ENCODE measurements around the gene SMPD2.
"Not testable (repeated sequence)": the region's sequence is repeated elsewhere in the genome, so short reads cannot be mapped to it uniquely, and the experiment has no call there.

SMPD2 gene

DNA sequence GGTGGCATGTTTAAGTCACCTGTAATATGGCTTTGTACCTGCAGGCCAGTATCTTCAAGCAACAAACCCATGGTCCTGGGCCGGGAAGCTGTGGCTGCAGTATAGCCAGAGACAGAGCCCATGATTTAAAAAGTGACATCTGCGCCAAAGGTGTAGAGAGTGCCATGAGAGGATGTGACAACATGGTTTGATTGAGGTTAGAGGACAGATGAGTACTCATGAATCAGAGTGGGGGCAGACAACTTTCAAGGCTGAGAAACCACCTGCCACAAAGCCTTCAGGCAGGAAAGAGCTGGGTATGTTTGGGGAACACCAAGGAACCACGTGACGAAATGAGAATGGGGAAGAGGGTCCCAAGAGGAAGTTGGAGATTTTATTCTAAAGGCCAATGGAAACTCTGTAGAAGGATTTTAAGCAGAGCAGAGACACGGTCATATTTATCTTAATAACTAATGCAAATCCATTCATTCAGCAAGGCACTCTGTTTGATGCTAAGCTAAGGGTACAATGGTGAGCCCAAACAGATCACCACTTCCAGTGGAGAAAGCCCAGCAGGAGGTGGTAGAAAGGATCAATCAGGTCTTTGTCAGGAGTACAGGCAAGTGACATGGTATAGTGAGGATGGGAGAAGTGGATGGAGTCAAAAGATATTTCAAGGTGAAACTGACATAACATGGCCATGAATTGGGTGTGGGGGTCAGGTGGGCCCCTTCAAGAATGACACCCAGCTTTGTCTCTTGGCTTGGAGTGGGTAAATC lies 18.4 kb downstream of the SMPD2 start:
- Histone ChIP-seq H3K9me3 (ENCODE audit: low read length) (no peaks in the 10 kb centered on the region), H3K4me1 (ENCODE audit: insufficient read depth, low read length, severe bottlenecking) (peaks cover 44% of the 10 kb centered on the region), H3K36me3 (ENCODE audit: insufficient read depth, low read length) (peaks cover 28% of the 10 kb centered on the region), H3K4me3 (ENCODE audit: low read depth, low read length, poor library complexity, severe bottlenecking) (no peak overlapping the region), H2AFZ (ENCODE audit: low read length) (no peak overlapping the region), H3K9me2 (ENCODE audit: low read depth, low read length) (no peaks in the 10 kb centered on the region), H3F3A (ENCODE audit: insufficient read depth, low read length) (peaks cover 10% of the 10 kb centered on the region; the same call in 1 of the 2 replicates), H3K79me2 (ENCODE audit: insufficient read depth, low read length) (no peaks in the 10 kb centered on the region), H4K20me1 (ENCODE audit: insufficient read depth, low read length) (no peaks in the 10 kb centered on the region), H3K27ac (ENCODE audit: low read depth, low read length, poor library complexity, severe bottlenecking) (peak overlapping the region; percentile 62), H3K9ac (ENCODE audit: low read length) (no peak overlapping the region), H3K4me2 (ENCODE audit: low read length) (no peak overlapping the region), H3K27me3 (ENCODE audit: insufficient read depth, low read length) (no peaks in the 10 kb centered on the region)
- no peak for TF ChIP-seq EZH2 (IDR thresholded peaks at IDR 0.05; ENCODE audit: borderline replicate concordance, low read length)
- TF ChIP-seq, protein P1, sequence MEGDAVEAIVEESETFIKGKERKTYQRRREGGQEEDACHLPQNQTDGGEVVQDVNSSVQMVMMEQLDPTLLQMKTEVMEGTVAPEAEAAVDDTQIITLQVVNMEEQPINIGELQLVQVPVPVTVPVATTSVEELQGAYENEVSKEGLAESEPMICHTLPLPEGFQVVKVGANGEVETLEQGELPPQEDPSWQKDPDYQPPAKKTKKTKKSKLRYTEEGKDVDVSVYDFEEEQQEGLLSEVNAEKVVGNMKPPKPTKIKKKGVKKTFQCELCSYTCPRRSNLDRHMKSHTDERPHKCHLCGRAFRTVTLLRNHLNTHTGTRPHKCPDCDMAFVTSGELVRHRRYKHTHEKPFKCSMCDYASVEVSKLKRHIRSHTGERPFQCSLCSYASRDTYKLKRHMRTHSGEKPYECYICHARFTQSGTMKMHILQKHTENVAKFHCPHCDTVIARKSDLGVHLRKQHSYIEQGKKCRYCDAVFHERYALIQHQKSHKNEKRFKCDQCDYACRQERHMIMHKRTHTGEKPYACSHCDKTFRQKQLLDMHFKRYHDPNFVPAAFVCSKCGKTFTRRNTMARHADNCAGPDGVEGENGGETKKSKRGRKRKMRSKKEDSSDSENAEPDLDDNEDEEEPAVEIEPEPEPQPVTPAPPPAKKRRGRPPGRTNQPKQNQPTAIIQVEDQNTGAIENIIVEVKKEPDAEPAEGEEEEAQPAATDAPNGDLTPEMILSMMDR (IDR thresholded peaks at IDR 0.05; ENCODE audit: low read length), result no peak

DNA sequence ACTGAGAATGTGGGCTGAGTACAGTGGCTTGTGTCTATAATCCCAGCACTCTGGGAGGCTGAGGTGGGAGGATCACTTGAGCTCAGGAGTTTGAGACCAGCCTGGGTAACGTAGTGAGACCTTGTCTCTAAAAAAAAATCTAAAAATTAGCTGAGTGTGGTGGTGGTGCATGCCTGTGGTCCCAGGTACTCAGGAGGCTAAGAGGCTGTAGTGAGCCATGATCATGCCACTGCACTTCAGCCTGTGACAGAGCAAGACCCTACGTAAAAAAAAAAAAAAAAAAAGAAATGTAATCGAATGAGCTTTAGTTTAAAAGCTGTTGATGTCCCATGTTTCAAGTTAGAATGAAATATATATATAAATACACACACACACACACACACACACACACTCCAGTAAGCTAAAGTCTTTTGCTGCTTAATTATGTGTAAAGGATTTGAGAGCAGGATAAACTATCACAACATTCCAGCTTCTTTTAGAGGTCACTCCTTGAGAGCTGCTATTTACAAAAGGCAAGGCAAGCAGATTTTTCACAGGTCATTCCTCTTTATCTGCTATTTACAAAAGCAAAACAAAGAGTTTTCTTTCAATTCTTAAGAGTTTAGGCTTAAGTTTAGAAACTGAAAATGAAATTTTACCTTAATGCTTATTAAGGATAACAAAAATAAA lies 19.8 kb downstream of the SMPD2 start:
- Histone ChIP-seq H3K9me3 (ENCODE audit: low read length) (no peaks in the 10 kb centered on the region), H3K4me3 (ENCODE audit: low read depth, low read length, poor library complexity, severe bottlenecking) (no peak overlapping the region), H3K4me1 (ENCODE audit: insufficient read depth, low read length, severe bottlenecking) (peaks cover 34% of the 10 kb centered on the region), H3K4me2 (ENCODE audit: low read length) (no peak overlapping the region), H2AFZ (ENCODE audit: low read length) (no peak overlapping the region), H3K27me3 (ENCODE audit: insufficient read depth, low read length) (no peaks in the 10 kb centered on the region), H3K9me2 (ENCODE audit: low read depth, low read length) (no peaks in the 10 kb centered on the region), H3K27ac (ENCODE audit: low read depth, low read length, poor library complexity, severe bottlenecking) (no peak overlapping the region), H4K20me1 (ENCODE audit: insufficient read depth, low read length) (no peaks in the 10 kb centered on the region), H3F3A (ENCODE audit: insufficient read depth, low read length) (peaks cover 10% of the 10 kb centered on the region; the same call in 1 of the 2 replicates), H3K79me2 (ENCODE audit: insufficient read depth, low read length) (no peaks in the 10 kb centered on the region), H3K9ac (ENCODE audit: low read length) (no peak overlapping the region), H3K36me3 (ENCODE audit: insufficient read depth, low read length) (peaks cover 42% of the 10 kb centered on the region)
- TF ChIP-seq, protein P1 (IDR thresholded peaks at IDR 0.05; ENCODE audit: low read length), result no peak
- no peak for TF ChIP-seq EZH2 (IDR thresholded peaks at IDR 0.05; ENCODE audit: borderline replicate concordance, low read length)

- Histone ChIP-seq H3K36me3 (ENCODE audit: insufficient read depth, low read length) (peaks cover 51% of the 10 kb centered on the region), H3K4me1 (ENCODE audit: insufficient read depth, low read length, severe bottlenecking) (peaks cover 32% of the 10 kb centered on the region)
- H3K4me2 ChIP-seq (ENCODE audit: low read length); H3K9me2 ChIP-seq (ENCODE audit: low read depth, low read length); H3K4me3 ChIP-seq (ENCODE audit: low read depth, low read length, poor library complexity, severe bottlenecking); H3K27me3 ChIP-seq (ENCODE audit: insufficient read depth, low read length); H3K9me3 ChIP-seq (ENCODE audit: low read length); H3K9ac ChIP-seq (ENCODE audit: low read length); H3F3A ChIP-seq (ENCODE audit: insufficient read depth, low read length); H3K79me2 ChIP-seq (ENCODE audit: insufficient read depth, low read length); H2AFZ ChIP-seq (ENCODE audit: low read length); H4K20me1 ChIP-seq (ENCODE audit: insufficient read depth, low read length); H3K27ac ChIP-seq (ENCODE audit: low read depth, low read length, poor library complexity, severe bottlenecking): not testable (repeated sequence)
Measured at GRCh38 chr6:109461205-109461604, 20.7 kb downstream of the SMPD2 start.
